ENCODE measurements around the gene FAM20C.

DNA sequence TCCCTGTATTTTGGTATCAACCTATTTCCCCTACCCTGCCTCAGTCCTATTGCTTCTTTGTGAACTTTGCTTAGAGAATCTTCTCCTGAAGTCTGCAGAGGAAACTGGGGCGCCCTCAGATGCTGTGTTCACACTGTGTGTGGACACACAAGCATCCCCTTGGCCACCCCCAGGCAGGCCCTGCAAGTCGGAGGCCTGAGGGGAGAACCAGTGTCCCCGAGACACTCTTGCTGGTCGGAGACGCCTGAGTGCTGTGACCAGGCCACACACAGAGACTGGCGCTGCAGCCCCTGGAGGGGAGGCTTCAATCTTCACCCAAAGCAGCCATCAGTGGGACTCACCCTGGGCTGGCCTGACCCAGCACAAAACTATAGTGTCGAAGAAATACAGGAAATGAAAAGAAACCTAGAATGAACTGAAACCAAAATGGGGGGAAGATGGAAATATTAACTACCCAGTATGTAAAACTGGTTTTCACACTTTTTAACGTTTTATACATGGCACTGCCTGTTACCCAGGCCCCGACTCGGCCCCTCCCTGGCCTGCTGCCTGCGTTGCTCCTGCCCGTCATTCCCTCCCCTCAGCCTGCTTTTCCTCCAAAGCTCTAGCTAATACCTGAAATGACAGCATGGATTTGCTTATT, 48.4 kb upstream of the FAM20C start:
- TF ChIP-seq, protein P1, sequence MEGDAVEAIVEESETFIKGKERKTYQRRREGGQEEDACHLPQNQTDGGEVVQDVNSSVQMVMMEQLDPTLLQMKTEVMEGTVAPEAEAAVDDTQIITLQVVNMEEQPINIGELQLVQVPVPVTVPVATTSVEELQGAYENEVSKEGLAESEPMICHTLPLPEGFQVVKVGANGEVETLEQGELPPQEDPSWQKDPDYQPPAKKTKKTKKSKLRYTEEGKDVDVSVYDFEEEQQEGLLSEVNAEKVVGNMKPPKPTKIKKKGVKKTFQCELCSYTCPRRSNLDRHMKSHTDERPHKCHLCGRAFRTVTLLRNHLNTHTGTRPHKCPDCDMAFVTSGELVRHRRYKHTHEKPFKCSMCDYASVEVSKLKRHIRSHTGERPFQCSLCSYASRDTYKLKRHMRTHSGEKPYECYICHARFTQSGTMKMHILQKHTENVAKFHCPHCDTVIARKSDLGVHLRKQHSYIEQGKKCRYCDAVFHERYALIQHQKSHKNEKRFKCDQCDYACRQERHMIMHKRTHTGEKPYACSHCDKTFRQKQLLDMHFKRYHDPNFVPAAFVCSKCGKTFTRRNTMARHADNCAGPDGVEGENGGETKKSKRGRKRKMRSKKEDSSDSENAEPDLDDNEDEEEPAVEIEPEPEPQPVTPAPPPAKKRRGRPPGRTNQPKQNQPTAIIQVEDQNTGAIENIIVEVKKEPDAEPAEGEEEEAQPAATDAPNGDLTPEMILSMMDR (conservative IDR thresholded peaks at IDR 0.05 in 1 of 2, IDR thresholded peaks at IDR 0.05 in 1 of 2; ENCODE audit: extremely low read depth in 1 of 2, insufficient read depth in 1 of 2, low read depth in 1 of 2, low read length in 2 of 2): no peak
- TF ChIP-seq EZH2 (IDR thresholded peaks at IDR 0.05; ENCODE audit: borderline replicate concordance, low read length): no peak

Data from mammary epithelial cell (primary cell).